Stimulated activated CD8-positive, alpha-beta memory T cell treated with anti-CD3 and anti-CD28 coated beads, Interleukin-2, amount 100 ng/mL, for 1 hour (primary cell): ENCODE data around the gene PCDH1.

Experiments used
- DNase-seq, 2 donors: peaks; one replicate each; pipeline ENCODE4 v3.0.0-alpha.2; 2020; ENCODE audit warnings: low read depth in 2 of 2

PCDH1 gene

GRCh38 chr5:141853895-141854626 lies 24.1 kb downstream of the PCDH1 start:
- DNase-seq, result no peak

- DNase-seq, result no peak
These were observed 25.8 kb downstream of the PCDH1 start for GRCh38 chr5:141852448-141852847.

GRCh38 chr5:141851195-141851874 lies 26.9 kb downstream of the PCDH1 start:
- DNase-seq, result no peak

- no peak for DNase-seq
These were observed 27.4 kb downstream of the PCDH1 start for GRCh38 chr5:141850786-141851185.

- DNase-seq, result no peak
These were observed 27.9 kb downstream of the PCDH1 start for GRCh38 chr5:141850244-141850768.

- DNase-seq, result peak; percentile 38 to 46
These were observed 28.6 kb downstream of the PCDH1 start for GRCh38 chr5:141849415-141850243.

GRCh38 chr5:141848744-141849414 lies 29.3 kb downstream of the PCDH1 start:
- no peak for DNase-seq

- DNase-seq, result no peak
These were observed 32.2 kb downstream of the PCDH1 start for GRCh38 chr5:141846031-141846430.

GRCh38 chr5:141845371-141845851 lies 32.8 kb downstream of the PCDH1 start:
- DNase-seq, result no peak

- DNase-seq, result no peak
These were observed 33.7 kb downstream of the PCDH1 start for GRCh38 chr5:141844414-141845097.

GRCh38 chr5:141843156-141843927 lies 34.9 kb downstream of the PCDH1 start:
- DNase-seq, result no peak

- no peak for DNase-seq
These were observed 36.6 kb downstream of the PCDH1 start for GRCh38 chr5:141841378-141842180.

- no peak for DNase-seq
These were observed 37.3 kb downstream of the PCDH1 start for GRCh38 chr5:141840826-141841360.

- DNase-seq, result no peak
These were observed 37.9 kb downstream of the PCDH1 start for GRCh38 chr5:141840280-141840812.

- no peak for DNase-seq
These were observed 39.1 kb downstream of the PCDH1 start for GRCh38 chr5:141839015-141839513.

- no peak for DNase-seq
These were observed 39.7 kb downstream of the PCDH1 start for GRCh38 chr5:141838326-141839014.

GRCh38 chr5:141835928-141836670 lies 42.1 kb downstream of the PCDH1 start:
- DNase-seq, result no peak
